Measurements from ENCODE around the gene INTS7.
"Not testable (repeated sequence)": the region's sequence is repeated elsewhere in the genome, so short reads cannot be mapped to it uniquely, and the experiment has no call there.

GRCh38 chr1:211916458-211916857 is 118.9 kb downstream of the INTS7 start:
- TF ChIP-seq EZH2 (IDR thresholded peaks at IDR 0.05; ENCODE audit: low read length, unreplicated experiment); CTCF (conservative IDR thresholded peaks at IDR 0.05; ENCODE audit: low read depth, low read length): not testable (repeated sequence)
